ENCODE results near the gene NPAS4.

DNA sequence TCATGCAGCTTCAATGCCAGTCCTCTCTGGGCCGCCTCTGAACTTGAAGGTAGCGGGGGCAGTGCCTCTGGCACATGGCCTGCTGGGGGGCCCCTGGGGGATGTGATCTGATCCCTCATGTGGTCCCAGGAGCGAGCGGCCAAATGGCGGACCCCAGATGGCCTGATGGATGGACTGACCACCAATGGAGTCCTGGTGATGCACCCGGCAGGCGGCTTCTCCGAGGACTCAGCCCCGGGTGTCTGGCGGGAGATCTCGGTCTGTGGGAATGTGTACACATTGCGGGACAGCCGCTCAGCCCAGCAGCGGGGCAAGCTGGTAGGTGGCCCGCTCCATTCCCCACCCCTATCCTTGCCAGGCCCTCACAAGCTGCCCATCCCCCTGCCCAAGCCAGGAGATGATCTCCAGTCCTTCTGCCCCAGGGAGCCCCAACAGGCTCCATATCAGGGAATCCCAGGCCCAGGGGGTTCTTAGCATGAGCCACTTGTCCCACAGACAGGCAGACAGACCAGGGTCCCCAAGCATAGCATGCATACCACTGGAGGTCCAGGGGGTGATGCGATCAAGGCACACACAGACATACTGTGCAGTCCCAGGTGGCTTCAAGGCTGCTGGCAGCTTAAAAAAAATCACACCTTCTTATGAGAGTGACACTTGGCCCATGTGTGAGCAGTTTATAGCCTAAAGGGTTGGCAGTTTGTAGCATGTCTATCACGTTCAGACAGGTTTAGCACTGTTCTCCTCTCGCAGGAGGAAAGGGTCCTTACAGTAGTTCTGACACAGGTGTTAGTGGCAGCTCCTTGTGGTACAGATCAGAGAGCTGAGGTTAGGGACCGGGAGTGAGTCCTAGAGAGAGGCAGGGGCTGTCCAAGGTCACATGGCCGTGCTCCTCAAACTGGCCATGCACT is 53.0 kb downstream of the NPAS4 start:
- TF ChIP-seq, protein P1, sequence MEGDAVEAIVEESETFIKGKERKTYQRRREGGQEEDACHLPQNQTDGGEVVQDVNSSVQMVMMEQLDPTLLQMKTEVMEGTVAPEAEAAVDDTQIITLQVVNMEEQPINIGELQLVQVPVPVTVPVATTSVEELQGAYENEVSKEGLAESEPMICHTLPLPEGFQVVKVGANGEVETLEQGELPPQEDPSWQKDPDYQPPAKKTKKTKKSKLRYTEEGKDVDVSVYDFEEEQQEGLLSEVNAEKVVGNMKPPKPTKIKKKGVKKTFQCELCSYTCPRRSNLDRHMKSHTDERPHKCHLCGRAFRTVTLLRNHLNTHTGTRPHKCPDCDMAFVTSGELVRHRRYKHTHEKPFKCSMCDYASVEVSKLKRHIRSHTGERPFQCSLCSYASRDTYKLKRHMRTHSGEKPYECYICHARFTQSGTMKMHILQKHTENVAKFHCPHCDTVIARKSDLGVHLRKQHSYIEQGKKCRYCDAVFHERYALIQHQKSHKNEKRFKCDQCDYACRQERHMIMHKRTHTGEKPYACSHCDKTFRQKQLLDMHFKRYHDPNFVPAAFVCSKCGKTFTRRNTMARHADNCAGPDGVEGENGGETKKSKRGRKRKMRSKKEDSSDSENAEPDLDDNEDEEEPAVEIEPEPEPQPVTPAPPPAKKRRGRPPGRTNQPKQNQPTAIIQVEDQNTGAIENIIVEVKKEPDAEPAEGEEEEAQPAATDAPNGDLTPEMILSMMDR (IDR thresholded peaks at IDR 0.05; ENCODE audit: low read depth, low read length, poor library complexity, severe bottlenecking), result no peak
- no peak for TF ChIP-seq EZH2phosphoT487 (IDR thresholded peaks at IDR 0.05; ENCODE audit: borderline replicate concordance, low read length)
